ENCODE data around the gene STPG3. TPM values are rescaled to one million over a fixed set of nuclear protein-coding genes. Genes with fewer than 3 reads are reported as not detected.
A peak's percentile ranks its signal among the peaks of the same experiment; 100 is the strongest.

Gene STPG3
- total and polyA plus RNA-seq, 5 donors from 2014 or later, result not detected

GRCh38 chr9:137218754-137219271 is 32.3 kb upstream of the STPG3 start:
- H3K9me3 Mint-ChIP-seq, result no peaks in the 10 kb centered on the region
- H3K27me3 ChIP-seq (ENCODE audit: control insufficient read depth, insufficient read depth, low read length), result no peaks in the 10 kb centered on the region
- DNase-seq, result no peak

DNA sequence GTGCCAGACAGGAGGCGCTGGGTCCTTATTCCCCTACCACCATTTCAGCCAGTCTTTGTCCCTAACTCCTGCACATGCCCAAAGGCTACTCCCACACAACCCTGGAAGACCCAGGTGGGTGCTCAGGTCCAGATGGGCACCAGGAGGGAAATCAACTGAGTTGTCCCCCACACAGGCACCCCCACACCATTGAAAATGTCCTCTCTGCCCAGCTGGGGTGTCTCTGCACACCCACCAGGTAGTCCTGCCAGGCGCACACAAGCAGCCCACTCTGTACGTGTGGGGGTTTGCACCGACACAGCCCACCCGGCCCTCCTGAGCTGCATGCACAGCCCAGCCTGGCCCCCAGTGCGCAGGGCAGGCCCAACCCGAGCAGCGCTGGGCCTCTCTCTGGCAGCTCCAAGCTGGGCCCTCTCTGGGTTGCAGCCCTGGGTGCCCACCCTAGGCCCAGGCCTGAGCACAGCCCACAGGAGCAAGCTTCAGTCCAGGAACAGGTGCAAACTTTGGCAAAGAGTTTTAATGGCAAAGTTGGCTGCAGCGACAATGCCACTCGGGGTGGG is 31.2 kb upstream of the STPG3 start:
- H3K4me3 Mint-ChIP-seq, result peak overlapping the region in 3 of 4 donors; percentile 11 to 46 (median 25)

More at GRCh38 chr9:137218754-137219271, 32.3 kb upstream of the STPG3 start:
- peaks cover 13% of the 10 kb centered on the region for H3K4me1 ChIP-seq (ENCODE audit: control insufficient read depth, insufficient read depth, low read length, poor library complexity, severe bottlenecking)
- H3K36me3 ChIP-seq (ENCODE audit: control insufficient read depth, insufficient read depth, low read length), result no peaks in the 10 kb centered on the region
- Mint-ChIP-seq H3K4me3 (no peak overlapping the region), H3K27me3 (no peaks in the 10 kb centered on the region), H3K36me3 (no peaks in the 10 kb centered on the region), H3K27ac (no peak overlapping the region), H3K4me1 (peaks cover 0 to 6% (median 3%) of the 10 kb centered on the region in 4 donors)
- no peaks in the 10 kb centered on the region for H3K9me3 ChIP-seq (ENCODE audit: control insufficient read depth in 2 of 2, low read length in 2 of 2)
- no peak overlapping the region for H3K27ac ChIP-seq (ENCODE audit: insufficient read depth, low read length, poor library complexity, severe bottlenecking)
- H3K4me3 ChIP-seq (ENCODE audit: low read depth, low read length), result no peak overlapping the region
- ATAC-seq (ENCODE audit: low read depth in 2 of 2), result no peak

GRCh38 chr9:137220317-137221094 is 30.6 kb upstream of the STPG3 start:
- no peak overlapping the region for H3K27ac ChIP-seq (ENCODE audit: insufficient read depth, low read length, poor library complexity, severe bottlenecking)
- Mint-ChIP-seq H3K36me3 (no peaks in the 10 kb centered on the region), H3K4me1 (peaks cover 0 to 10% (median 3%) of the 10 kb centered on the region in 4 donors), H3K9me3 (no peaks in the 10 kb centered on the region), H3K27ac (no peak overlapping the region), H3K4me3 (peak overlapping the region in 3 of 4 donors; percentile 15 to 73 (median 25)), H3K27me3 (no peaks in the 10 kb centered on the region)
- H3K27me3 ChIP-seq (ENCODE audit: control insufficient read depth, insufficient read depth, low read length), result no peaks in the 10 kb centered on the region
- no peaks in the 10 kb centered on the region for H3K36me3 ChIP-seq (ENCODE audit: control insufficient read depth, insufficient read depth, low read length)
- DNase-seq, result no peak
- peaks cover 17% of the 10 kb centered on the region for H3K4me1 ChIP-seq (ENCODE audit: control insufficient read depth, insufficient read depth, low read length, poor library complexity, severe bottlenecking)
- H3K9me3 ChIP-seq (ENCODE audit: control insufficient read depth in 2 of 2, low read length in 2 of 2), result no peaks in the 10 kb centered on the region
- no peak for ATAC-seq (ENCODE audit: low read depth in 2 of 2)
- no peak overlapping the region for H3K4me3 ChIP-seq (ENCODE audit: low read depth, low read length)

More for the DNA sequence above, 31.2 kb upstream of the STPG3 start:
- Mint-ChIP-seq H3K36me3 (no peaks in the 10 kb centered on the region), H3K27ac (no peak overlapping the region), H3K4me1 (peaks cover 0 to 10% (median 3%) of the 10 kb centered on the region in 4 donors), H3K9me3 (no peaks in the 10 kb centered on the region), H3K27me3 (no peaks in the 10 kb centered on the region)
- DNase-seq (no peak), ATAC-seq (ENCODE audit: low read depth in 2 of 2) (no peak)
- no peaks in the 10 kb centered on the region for H3K36me3 ChIP-seq (ENCODE audit: control insufficient read depth, insufficient read depth, low read length)
- H3K4me3 ChIP-seq (ENCODE audit: low read depth, low read length), result no peak overlapping the region
- peaks cover 17% of the 10 kb centered on the region for H3K4me1 ChIP-seq (ENCODE audit: control insufficient read depth, insufficient read depth, low read length, poor library complexity, severe bottlenecking)
- H3K9me3 ChIP-seq (ENCODE audit: control insufficient read depth in 2 of 2, low read length in 2 of 2), result no peaks in the 10 kb centered on the region
- H3K27me3 ChIP-seq (ENCODE audit: control insufficient read depth, insufficient read depth, low read length), result no peaks in the 10 kb centered on the region
- no peak overlapping the region for H3K27ac ChIP-seq (ENCODE audit: insufficient read depth, low read length, poor library complexity, severe bottlenecking)

DNA sequence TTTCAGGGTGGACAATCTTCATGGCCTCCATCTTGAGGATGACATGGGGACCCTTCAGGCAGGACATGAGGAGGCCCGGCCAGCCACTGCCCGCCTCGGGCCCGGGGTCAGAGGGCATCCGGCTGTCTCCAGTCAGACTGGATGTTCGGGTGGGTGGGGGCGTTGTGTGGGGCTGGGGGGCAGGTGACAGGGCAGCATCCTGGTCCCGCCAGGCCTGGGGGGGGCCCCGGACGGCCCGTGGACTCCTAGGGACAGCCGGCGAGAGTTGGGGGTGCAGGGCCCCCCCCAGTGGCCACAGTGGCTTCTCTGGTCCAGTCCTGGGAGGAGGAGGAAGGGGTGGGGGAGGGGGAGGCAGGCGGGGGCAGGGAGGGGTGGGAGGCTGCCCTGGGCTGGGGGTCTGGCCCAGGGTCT is 30.0 kb upstream of the STPG3 start:
- H3K36me3 Mint-ChIP-seq, result no peaks in the 10 kb centered on the region
- H3K27me3 Mint-ChIP-seq, result no peaks in the 10 kb centered on the region
- H3K27ac Mint-ChIP-seq, result no peak overlapping the region

GRCh38 chr9:137221506-137222111 is 29.5 kb upstream of the STPG3 start:
- no peak overlapping the region for H3K27ac ChIP-seq (ENCODE audit: insufficient read depth, low read length, poor library complexity, severe bottlenecking)
- Mint-ChIP-seq H3K9me3 (no peaks in the 10 kb centered on the region), H3K27ac (no peak overlapping the region), H3K4me3 (no peak overlapping the region), H3K36me3 (no peaks in the 10 kb centered on the region), H3K27me3 (no peaks in the 10 kb centered on the region), H3K4me1 (peaks cover 0 to 10% (median 3%) of the 10 kb centered on the region in 4 donors)
- no peaks in the 10 kb centered on the region for H3K27me3 ChIP-seq (ENCODE audit: control insufficient read depth, insufficient read depth, low read length)
- no peaks in the 10 kb centered on the region for H3K9me3 ChIP-seq (ENCODE audit: control insufficient read depth in 2 of 2, low read length in 2 of 2)
- no peaks in the 10 kb centered on the region for H3K36me3 ChIP-seq (ENCODE audit: control insufficient read depth, insufficient read depth, low read length)
- H3K4me3 ChIP-seq (ENCODE audit: low read depth, low read length), result no peak overlapping the region
- DNase-seq, result peak in 1 of 3 donors; percentile 29
- ATAC-seq (ENCODE audit: low read depth in 2 of 2), result no peak
- H3K4me1 ChIP-seq (ENCODE audit: control insufficient read depth, insufficient read depth, low read length, poor library complexity, severe bottlenecking), result peaks cover 17% of the 10 kb centered on the region

More for the DNA sequence above, 30.0 kb upstream of the STPG3 start:
- ATAC-seq (ENCODE audit: low read depth in 2 of 2) (no peak), DNase-seq (no peak)
- Mint-ChIP-seq H3K4me3 (peak overlapping the region in 1 of 4 donors; percentile 73), H3K9me3 (no peaks in the 10 kb centered on the region), H3K4me1 (peaks cover 0 to 10% (median 3%) of the 10 kb centered on the region in 4 donors)
- H3K27me3 ChIP-seq (ENCODE audit: control insufficient read depth, insufficient read depth, low read length), result no peaks in the 10 kb centered on the region
- H3K36me3 ChIP-seq (ENCODE audit: control insufficient read depth, insufficient read depth, low read length), result no peaks in the 10 kb centered on the region
- no peak overlapping the region for H3K27ac ChIP-seq (ENCODE audit: insufficient read depth, low read length, poor library complexity, severe bottlenecking)
- no peak overlapping the region for H3K4me3 ChIP-seq (ENCODE audit: low read depth, low read length)
- peaks cover 17% of the 10 kb centered on the region for H3K4me1 ChIP-seq (ENCODE audit: control insufficient read depth, insufficient read depth, low read length, poor library complexity, severe bottlenecking)
- no peaks in the 10 kb centered on the region for H3K9me3 ChIP-seq (ENCODE audit: control insufficient read depth in 2 of 2, low read length in 2 of 2)

DNA sequence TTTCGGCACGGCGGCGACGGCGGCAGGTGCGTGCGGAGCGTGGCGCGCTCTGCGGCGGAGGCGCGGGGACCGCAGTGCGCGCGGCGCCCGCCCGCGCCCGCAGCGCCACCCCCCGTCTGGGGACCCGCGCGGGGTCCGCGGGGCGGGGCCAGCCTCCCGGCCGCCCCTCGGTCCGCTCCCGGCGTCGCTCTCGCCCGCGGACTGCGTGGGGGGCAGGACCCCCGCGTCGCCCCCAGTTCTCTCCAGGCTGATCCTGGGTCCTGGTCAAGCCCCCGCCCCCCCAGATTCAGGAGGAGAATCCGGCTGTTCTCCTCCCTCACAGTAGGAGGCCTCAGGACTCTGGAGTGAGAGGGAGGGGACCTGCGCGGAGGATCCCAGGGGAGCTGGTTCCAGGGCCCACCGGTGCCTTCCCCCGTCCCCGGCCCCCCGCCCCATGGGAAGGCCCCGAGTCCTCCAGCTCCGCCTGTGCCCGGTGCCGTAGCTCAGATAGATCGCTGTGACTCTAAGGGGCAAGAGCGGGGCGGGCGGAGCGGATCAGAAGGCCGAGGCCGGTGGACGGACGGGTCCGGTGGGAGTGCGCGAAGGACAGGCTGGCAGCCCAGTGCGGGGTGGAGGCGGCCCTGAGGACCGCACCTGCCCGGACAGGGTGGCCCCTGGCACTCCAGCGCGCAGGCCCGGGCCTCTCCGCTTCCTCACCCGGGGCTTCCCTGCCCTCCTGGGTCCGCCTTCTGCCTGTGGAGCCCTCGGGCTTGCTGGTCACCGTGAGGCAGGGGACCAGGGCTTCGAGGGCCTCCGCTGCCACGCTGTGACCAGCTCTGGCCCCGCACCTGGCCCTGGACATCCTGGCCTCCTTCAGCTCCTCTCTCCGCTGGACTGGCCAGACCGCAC is 28.7 kb upstream of the STPG3 start, which contains the start of gene RNF208:
TSS of gene RNF208 (minus strand) at position 51 of the 888 bp plus-strand sequence. CDS start 1,028 bp downstream, outside the sequence.
- Histone ChIP-seq H3K36me3 (ENCODE audit: control insufficient read depth, insufficient read depth, low read length) (no peaks in the 10 kb centered on the region), H3K27ac (ENCODE audit: insufficient read depth, low read length, poor library complexity, severe bottlenecking) (peak within 1 kb of the TSS; percentile 90), H3K9me3 (ENCODE audit: control insufficient read depth in 2 of 2, low read length in 2 of 2) (no peaks in the 10 kb centered on the region), H3K4me1 (ENCODE audit: control insufficient read depth, insufficient read depth, low read length, poor library complexity, severe bottlenecking) (peaks cover 19% of the 10 kb centered on the region), H3K4me3 (ENCODE audit: low read depth, low read length) (no peak within 1 kb of the TSS), H3K27me3 (ENCODE audit: control insufficient read depth, insufficient read depth, low read length) (no peaks in the 10 kb centered on the region)
- Mint-ChIP-seq H3K36me3 (no peaks in the 10 kb centered on the region), H3K27ac (peak within 1 kb of the TSS in 1 of 3 donors; percentile 89), H3K9me3 (no peaks in the 10 kb centered on the region), H3K4me3 (peak within 1 kb of the TSS; percentile 81 to 93 (median 83)), H3K27me3 (peaks cover 1% of the 10 kb centered on the region), H3K4me1 (peaks cover 0 to 11% (median 4%) of the 10 kb centered on the region in 4 donors)
- ATAC-seq (ENCODE audit: low read depth in 2 of 2) (no peak), DNase-seq (peak in 1 of 3 donors; percentile 17)

All from CD4-positive, CD25-positive, alpha-beta regulatory T cell (primary cell).